ENCODE results near the gene SIX2. TPM values are rescaled to one million over a fixed set of nuclear protein-coding genes. Genes with fewer than 3 reads are reported as not detected.
"Not testable (repeated sequence)": the region's sequence is repeated elsewhere in the genome, so short reads cannot be mapped to it uniquely, and the experiment has no call there.

SIX2 gene
- total RNA-seq (ENCODE audit: insufficient read depth, low replicate concordance), result 0.48 TPM

GRCh38 chr2:45009303-45009927 is at the start of gene SIX2:
Gene SIX2 (minus strand): TSS chr2:45009452. CDS start chr2:45009110, 342 bp downstream.
- peak; percentile 98 for DNase-seq (ENCODE audit: low spot score)

GRCh38 chr2:45055162-45055605 is 45.9 kb upstream of the SIX2 start:
- no peak for DNase-seq (ENCODE audit: low spot score)

- no peak for DNase-seq (ENCODE audit: low spot score)
These were observed 44.7 kb upstream of the SIX2 start for GRCh38 chr2:45053966-45054365.

- DNase-seq (ENCODE audit: low spot score), result no peak
These were observed 43.2 kb upstream of the SIX2 start for GRCh38 chr2:45052388-45052928.

GRCh38 chr2:45049569-45050336 is 40.5 kb upstream of the SIX2 start:
- DNase-seq (ENCODE audit: low spot score), result no peak

GRCh38 chr2:45047301-45047700 is 38.0 kb upstream of the SIX2 start:
- no peak for DNase-seq (ENCODE audit: low spot score)

GRCh38 chr2:45046786-45047185 is 37.5 kb upstream of the SIX2 start:
- DNase-seq (ENCODE audit: low spot score), result no peak

GRCh38 chr2:45045706-45046105 is 36.5 kb upstream of the SIX2 start:
- no peak for DNase-seq (ENCODE audit: low spot score)

- no peak for DNase-seq (ENCODE audit: low spot score)
These were observed 35.7 kb upstream of the SIX2 start for GRCh38 chr2:45044916-45045315.

GRCh38 chr2:45043174-45043573 is 33.9 kb upstream of the SIX2 start:
- no peak for DNase-seq (ENCODE audit: low spot score)

GRCh38 chr2:45042401-45042800 is 33.1 kb upstream of the SIX2 start:
- DNase-seq (ENCODE audit: low spot score), result no peak

- DNase-seq (ENCODE audit: low spot score), result no peak
These were observed 31.5 kb upstream of the SIX2 start for GRCh38 chr2:45040786-45041185.

- DNase-seq (ENCODE audit: low spot score), result not testable (repeated sequence)
These were observed 30.6 kb upstream of the SIX2 start for GRCh38 chr2:45039804-45040203.

GRCh38 chr2:45038861-45039260 is 29.6 kb upstream of the SIX2 start:
- DNase-seq (ENCODE audit: low spot score), result not testable (repeated sequence)

- DNase-seq (ENCODE audit: low spot score), result no peak
These were observed 24.1 kb upstream of the SIX2 start for GRCh38 chr2:45033302-45033701.

GRCh38 chr2:45031028-45031427 is 21.8 kb upstream of the SIX2 start:
- no peak for DNase-seq (ENCODE audit: low spot score)

- DNase-seq (ENCODE audit: low spot score), result no peak
These were observed 21.3 kb upstream of the SIX2 start for GRCh38 chr2:45030553-45030952.

GRCh38 chr2:45029215-45029614 is 20.0 kb upstream of the SIX2 start:
- DNase-seq (ENCODE audit: low spot score), result no peak

GRCh38 chr2:45028276-45028675 is 19.0 kb upstream of the SIX2 start:
- no peak for DNase-seq (ENCODE audit: low spot score)

- DNase-seq (ENCODE audit: low spot score), result no peak
These were observed 17.7 kb upstream of the SIX2 start for GRCh38 chr2:45026924-45027450.

GRCh38 chr2:45024600-45025291 is 15.5 kb upstream of the SIX2 start:
- DNase-seq (ENCODE audit: low spot score), result peak; percentile 49

- no peak for DNase-seq (ENCODE audit: low spot score)
These were observed 14.8 kb upstream of the SIX2 start for GRCh38 chr2:45024097-45024496.

All from umbilical cord (tissue), 2 donors.